HuH-7.5 (cell line): ENCODE measurements around the gene ADGRF4.

Experiments used
- DNase-seq: peaks from one replicate; pipeline ENCODE4 v3.0.0; 2011; ENCODE audit warnings: low spot score

Gene ADGRF4

DNA sequence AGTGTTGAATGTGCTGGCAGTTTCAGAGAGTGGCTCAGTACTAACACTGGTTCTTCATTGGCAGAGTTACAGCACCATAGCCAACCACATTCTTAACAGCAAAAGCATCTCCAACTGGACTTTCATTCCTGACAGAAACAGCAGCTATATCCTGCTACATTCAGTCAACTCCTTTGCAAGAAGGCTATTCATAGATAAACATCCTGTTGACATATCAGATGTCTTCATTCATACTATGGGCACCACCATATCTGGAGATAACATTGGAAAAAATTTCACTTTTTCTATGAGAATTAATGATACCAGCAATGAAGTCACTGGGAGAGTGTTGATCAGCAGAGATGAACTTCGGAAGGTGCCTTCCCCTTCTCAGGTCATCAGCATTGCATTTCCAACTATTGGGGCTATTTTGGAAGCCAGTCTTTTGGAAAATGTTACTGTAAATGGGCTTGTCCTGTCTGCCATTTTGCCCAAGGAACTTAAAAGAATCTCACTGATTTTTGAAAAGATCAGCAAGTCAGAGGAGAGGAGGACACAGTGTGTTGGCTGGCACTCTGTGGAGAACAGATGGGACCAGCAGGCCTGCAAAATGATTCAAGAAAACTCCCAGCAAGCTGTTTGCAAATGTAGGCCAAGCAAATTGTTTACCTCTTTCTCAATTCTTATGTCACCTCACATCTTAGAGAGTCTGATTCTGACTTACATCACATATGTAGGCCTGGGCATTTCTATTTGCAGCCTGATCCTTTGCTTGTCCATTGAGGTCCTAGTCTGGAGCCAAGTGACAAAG lies 17.0 kb upstream of the ADGRF4 start:
- no peak for DNase-seq

DNA sequence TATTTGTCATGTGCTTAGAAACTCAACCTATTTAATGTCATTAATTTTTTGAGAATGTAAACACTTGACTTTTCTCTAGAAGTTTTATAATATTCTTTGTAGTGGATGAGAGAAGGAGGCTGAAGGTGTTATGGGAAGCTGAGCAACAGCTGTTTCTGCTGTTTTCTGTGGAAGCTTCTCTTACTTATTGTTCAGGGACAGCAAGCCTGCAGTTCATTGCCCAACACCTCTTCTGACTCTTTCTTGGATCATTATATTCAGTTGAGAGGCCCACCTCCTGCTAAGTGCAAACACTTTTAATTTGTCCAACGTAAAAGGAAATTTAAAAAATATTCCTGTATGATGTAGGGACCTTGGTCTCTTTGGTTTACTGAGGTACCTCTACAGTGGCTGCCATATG lies 12.0 kb upstream of the ADGRF4 start:
- DNase-seq: no peak

GRCh38 chr6:47687432-47687831 lies 10.9 kb upstream of the ADGRF4 start:
- no peak for DNase-seq

- DNase-seq: no peak
Observed at GRCh38 chr6:47690214-47690613, 8.2 kb upstream of the ADGRF4 start.

DNA sequence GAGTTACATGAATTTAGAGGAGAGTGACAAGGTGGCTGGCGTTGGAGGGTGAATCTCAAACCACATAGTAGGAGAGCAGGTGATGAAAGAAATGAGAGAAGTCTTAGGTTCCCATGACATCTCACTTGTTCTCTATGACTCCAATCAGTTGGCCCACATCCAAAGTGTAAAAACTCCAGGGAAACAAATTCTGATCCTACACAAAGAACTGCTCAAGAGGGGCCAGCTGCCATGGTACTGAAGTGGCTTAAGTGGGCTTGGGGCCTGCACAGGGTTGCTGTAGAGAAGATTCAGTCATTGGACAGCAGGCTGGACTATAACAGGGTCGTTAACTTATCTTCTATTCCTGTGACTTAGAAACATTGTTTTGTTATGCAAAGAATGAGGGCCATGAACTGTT lies 7.6 kb upstream of the ADGRF4 start:
- DNase-seq: no peak

GRCh38 chr6:47697925-47698324 lies 455 bp upstream of the ADGRF4 start:
- no peak for DNase-seq

DNA sequence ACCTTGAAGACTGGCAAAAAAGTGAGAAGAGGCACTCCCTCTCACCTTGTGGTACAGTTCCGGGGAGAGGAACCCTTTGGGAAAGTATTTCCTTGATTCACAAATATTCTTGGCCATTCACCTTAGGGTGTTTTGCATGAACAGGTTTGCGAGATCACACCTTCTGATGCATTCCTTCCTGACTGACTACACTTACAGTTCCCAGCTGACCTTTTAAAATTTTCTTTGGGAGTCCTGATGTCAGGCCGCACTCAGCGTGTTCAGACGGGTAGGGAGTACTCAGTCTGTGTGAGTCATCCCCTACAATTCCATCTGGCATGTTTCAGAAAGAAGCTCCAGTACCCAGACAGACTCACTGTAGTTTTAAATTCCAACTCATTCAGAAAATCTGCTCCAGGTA lies 1.7 kb downstream of the ADGRF4 start:
- DNase-seq: no peak

DNA sequence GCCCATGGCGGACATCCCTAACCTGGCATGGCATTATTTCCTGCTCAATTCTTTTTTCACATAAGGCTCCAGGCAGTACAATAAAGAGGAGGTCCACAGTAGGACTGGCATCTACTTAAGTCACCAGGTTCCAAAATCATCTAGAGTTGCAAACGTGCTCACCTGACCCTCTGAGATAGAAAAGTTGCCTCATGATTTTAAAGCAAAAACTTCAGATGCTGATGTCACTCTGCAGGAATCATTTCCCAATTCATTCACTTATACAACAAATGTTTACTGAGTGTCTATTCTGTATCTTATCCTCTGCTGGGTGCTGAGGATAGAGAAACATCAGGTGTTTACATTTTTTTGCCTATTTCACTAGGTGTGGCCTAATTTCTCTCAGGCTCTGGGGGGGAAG lies 2.2 kb downstream of the ADGRF4 start:
- DNase-seq: no peak

GRCh38 chr6:47701363-47701762 lies 3.0 kb downstream of the ADGRF4 start:
- no peak for DNase-seq

DNA sequence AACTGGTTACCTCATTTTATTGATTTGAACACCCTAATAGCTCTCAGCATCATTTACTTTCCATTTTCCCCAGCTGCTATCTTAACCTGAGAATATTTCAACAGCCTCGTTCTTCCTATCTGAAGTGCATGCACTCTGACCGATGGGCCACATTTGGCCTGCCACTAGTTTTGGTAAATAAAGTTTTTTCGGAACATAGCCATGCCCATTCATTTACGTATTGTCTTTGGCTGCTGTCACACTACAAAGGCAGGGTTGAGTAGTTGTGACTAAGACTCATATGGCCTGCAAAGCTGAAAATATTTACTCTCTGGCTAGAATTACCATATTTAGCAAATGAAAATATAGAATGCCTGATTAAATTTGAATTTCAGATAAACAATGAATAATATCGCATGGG lies 10.8 kb downstream of the ADGRF4 start:
- no peak for DNase-seq

DNA sequence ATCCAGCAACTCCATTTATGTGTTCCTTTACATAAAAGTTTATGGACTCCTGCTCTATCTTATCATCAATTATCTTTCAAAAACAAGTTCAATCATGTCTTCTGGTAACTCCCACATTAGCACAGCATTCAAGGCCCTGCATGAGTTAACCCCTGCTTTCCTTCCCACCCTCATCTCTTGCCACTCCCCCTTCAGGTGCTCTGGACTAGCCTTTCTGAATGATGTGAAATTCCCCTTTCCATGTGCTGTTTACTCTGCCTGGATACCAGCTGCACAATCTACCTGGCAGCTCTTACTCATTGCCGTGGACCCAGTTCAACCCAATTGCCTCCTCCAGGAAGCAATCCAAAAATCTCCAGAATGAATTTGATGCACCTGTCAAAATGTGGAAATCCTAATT lies 11.9 kb downstream of the ADGRF4 start:
- DNase-seq: no peak

DNA sequence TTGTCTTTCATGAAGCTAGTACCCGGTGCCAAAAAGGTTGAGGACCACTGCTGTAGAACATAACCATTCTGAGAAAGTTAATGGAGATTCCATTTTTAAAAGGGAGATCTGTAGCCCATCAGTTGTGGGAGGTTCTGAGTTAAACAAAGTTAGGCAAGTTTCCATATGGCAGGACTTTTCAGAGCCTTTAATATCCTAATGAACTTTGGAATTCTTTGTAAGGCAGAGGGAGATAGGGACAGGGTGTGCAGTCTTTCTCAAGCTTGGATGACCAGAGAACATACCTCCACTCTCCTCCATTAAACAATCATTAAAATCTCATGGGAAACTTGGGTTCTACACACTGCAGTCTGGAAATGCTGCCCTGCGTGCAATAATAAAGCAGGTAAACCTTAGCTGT lies 14.8 kb downstream of the ADGRF4 start:
- DNase-seq: no peak

DNA sequence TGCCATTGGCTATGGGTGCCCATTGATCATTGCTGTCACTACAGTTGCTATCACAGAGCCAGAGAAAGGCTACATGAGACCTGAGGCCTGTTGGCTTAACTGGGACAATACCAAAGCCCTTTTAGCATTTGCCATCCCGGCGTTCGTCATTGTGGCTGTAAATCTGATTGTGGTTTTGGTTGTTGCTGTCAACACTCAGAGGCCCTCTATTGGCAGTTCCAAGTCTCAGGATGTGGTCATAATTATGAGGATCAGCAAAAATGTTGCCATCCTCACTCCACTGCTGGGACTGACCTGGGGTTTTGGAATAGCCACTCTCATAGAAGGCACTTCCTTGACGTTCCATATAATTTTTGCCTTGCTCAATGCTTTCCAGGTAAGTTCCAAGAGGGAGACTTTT lies 16.4 kb downstream of the ADGRF4 start:
- no peak for DNase-seq

- DNase-seq: no peak
Observed at GRCh38 chr6:47715782-47716181, 17.4 kb downstream of the ADGRF4 start.

GRCh38 chr6:47716207-47716606 lies 17.8 kb downstream of the ADGRF4 start:
- no peak for DNase-seq

DNA sequence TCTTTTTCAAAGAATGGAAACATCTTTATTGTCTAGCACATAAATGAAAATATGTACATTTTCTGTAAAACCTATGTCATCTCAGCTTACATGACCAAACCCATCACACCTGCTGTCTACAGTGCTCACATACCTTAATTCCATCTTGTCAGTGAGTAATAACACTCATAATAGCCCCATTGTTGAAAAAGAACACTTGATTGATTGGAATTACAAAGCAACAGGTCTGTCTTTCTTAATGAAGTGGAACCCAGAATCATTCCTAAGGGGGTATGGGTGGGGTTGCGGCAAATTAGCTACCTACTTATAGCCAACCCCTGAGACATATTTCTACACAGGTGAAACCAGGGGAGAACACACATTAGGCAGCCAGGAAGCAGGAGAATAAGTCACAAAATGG lies 20.2 kb downstream of the ADGRF4 start:
- DNase-seq: no peak

GRCh38 chr6:47721189-47721588 lies 22.8 kb downstream of the ADGRF4 start:
- DNase-seq: no peak

DNA sequence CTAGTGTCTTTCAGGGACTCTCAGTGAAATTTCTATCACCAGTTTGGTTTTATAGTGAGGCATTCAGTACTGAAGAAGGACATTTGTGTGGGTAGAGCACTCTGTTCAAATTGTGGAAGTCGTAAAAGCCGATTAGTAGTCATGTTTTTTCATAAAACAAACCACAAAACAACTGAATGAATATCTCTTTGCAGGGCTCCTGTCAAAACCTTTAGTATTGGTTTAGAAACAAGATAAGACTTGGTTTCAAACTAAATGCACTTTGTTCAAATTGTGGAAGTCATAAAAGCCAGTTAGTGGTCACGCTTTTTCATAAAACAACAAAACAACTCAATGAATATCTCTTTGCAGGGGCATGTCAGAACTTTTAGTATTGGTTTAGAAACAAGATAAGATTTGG lies 23.8 kb downstream of the ADGRF4 start:
- DNase-seq: no peak

DNA sequence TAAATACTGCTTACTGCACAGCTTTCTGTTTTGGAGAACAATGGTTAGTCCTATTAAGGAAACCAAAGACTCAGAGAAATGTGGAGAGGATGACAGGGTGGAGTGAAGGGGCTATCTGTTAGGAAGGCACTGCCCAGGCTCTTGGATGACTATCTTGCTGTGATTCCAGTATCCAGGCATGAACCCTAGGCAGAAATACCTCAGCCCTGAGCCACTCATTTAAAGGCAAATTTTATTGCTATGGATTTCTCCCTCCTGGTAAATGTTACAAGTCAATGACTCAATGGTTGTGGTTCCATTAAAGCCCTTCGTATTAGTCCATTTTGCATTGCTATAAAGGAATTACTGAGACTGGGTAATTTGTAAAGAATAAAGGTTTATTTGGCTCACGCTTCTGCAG lies 25.9 kb downstream of the ADGRF4 start:
- no peak for DNase-seq

GRCh38 chr6:47727391-47727790 lies 29.0 kb downstream of the ADGRF4 start:
- no peak for DNase-seq

DNA sequence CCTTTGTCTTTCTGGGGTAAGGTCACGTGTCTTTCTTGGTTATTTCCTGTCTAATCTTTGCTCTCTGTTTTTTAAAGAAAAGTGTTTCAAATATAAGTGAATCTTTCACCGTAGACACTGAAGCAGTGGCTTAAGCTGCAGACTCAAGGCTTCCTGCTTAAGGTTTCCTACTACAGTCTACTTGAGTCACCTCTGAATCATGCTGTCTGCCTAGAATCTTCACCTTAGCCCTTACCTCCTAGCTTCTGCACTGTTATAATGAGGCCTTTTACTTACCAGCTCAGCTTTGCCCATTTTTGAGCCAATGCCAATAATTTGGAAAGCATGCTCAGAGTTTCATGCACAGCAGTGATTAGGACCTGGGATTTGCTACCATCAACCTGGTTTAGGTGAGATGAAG lies 30.6 kb downstream of the ADGRF4 start:
- no peak for DNase-seq

- DNase-seq: no peak
Observed at GRCh38 chr6:47729457-47729856, 31.1 kb downstream of the ADGRF4 start.

GRCh38 chr6:47733879-47734558 lies 35.6 kb downstream of the ADGRF4 start:
- DNase-seq: no peak
